DOHH2 (cell line): ENCODE data around the gene DCLK2.

Experiments
- EZH2phosphoT487 ChIP-seq: fragments of 200-600 bp; sonication (generic); IDR thresholded peaks from 2 replicates; pipeline ENCODE4 v1.6.1; 2017; ENCODE audit warnings: borderline replicate concordance, mild to moderate bottlenecking, antibody characterized with exemption, low read length, moderate library complexity, mixed read lengths
- TF ChIP-seq, protein P1 (sequence below): fragments of 200-600 bp; sonication (generic); IDR thresholded peaks from one replicate; pipeline ENCODE4 v1.5.1; 2014; ENCODE audit warnings: antibody characterized with exemption, mild to moderate bottlenecking, low read depth, low read length; ENCODE audit not compliant: poor library complexity, severe bottlenecking

DNA sequence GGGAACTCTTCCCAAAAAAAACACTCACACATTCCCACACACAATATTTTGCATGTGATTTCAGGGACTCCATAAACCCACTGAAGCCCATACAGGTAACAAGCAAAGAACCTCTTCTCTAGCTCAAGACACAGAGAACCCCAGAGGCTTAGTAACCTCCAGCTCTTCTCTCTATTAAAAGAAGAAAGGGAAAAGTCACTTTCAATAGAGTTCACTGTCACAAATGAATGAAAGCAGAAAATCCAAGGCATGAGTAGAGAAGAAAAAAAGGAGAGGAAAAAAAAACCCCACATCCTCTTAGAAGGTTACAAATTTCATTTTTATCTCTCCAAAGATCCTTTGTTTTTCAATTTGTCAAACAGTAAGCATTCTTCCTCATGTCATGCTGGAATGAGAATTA lies 30.7 kb upstream of the DCLK2 start:
- TF ChIP-seq, protein P1, sequence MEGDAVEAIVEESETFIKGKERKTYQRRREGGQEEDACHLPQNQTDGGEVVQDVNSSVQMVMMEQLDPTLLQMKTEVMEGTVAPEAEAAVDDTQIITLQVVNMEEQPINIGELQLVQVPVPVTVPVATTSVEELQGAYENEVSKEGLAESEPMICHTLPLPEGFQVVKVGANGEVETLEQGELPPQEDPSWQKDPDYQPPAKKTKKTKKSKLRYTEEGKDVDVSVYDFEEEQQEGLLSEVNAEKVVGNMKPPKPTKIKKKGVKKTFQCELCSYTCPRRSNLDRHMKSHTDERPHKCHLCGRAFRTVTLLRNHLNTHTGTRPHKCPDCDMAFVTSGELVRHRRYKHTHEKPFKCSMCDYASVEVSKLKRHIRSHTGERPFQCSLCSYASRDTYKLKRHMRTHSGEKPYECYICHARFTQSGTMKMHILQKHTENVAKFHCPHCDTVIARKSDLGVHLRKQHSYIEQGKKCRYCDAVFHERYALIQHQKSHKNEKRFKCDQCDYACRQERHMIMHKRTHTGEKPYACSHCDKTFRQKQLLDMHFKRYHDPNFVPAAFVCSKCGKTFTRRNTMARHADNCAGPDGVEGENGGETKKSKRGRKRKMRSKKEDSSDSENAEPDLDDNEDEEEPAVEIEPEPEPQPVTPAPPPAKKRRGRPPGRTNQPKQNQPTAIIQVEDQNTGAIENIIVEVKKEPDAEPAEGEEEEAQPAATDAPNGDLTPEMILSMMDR: no peak
- no peak for TF ChIP-seq EZH2phosphoT487
